Mesodermal cell (in vitro differentiated cells): ENCODE measurements around the gene TNFRSF18.

Experiments used
- H3K27ac ChIP-seq: 2 replicates; pipeline ENCODE4 v1.7.0; 2013; ENCODE audit warnings: mild to moderate bottlenecking, low read depth, low read length, moderate library complexity; ENCODE audit not compliant: severe bottlenecking
- H3K36me3 ChIP-seq: 2 replicates; pipeline ENCODE4 v1.7.1; 2013; ENCODE audit warnings: mild to moderate bottlenecking, low read length, moderate library complexity; ENCODE audit not compliant: control insufficient read depth, insufficient read depth
- H3K4me1 ChIP-seq: one replicate; pipeline ENCODE4 v1.7.1; 2013; ENCODE audit warnings: mild to moderate bottlenecking, low read length; ENCODE audit not compliant: insufficient read depth, control insufficient read depth, poor library complexity, severe bottlenecking
- H3K4me3 ChIP-seq: 2 replicates; pipeline ENCODE4 v1.7.0; 2013; ENCODE audit warnings: low read length, control low read depth, mild to moderate bottlenecking; ENCODE audit not compliant: insufficient read depth, poor library complexity, severe bottlenecking; ENCODE audit errors: extremely low read depth
- H3K9me3 ChIP-seq: 2 replicates; pipeline ENCODE4 v1.7.1; 2013; ENCODE audit warnings: mild to moderate bottlenecking, low read length, moderate library complexity; ENCODE audit not compliant: control insufficient read depth
- WGBS, 2 experiments: methylation state at CpG; one replicate each; pipeline ENCODE4 v1.1.5; 2013; ENCODE audit warnings: missing lambda C conversion rate in 2 of 2; ENCODE audit not compliant: insufficient coverage in 2 of 2; 5-methylcytosine and 5-hydroxymethylcytosine counted together

Gene TNFRSF18

GRCh38 chr1:1171161-1171545, 35.2 kb downstream of the TNFRSF18 start:
- 85 to 95% methylated on average over 4 to 11 of the region's 12 CpGs for WGBS, 2 experiments
- no peak overlapping the region for H3K27ac ChIP-seq
- no peak overlapping the region for H3K4me3 ChIP-seq
- H3K4me1 ChIP-seq: peaks cover 10% of the 10 kb centered on the region
- H3K36me3 ChIP-seq: no peaks in the 10 kb centered on the region
- H3K9me3 ChIP-seq: no peaks in the 10 kb centered on the region

GRCh38 chr1:1170215-1171091, 35.9 kb downstream of the TNFRSF18 start:
- Histone ChIP-seq H3K4me3 (no peak overlapping the region), H3K4me1 (peaks cover 15% of the 10 kb centered on the region), H3K9me3 (no peaks in the 10 kb centered on the region), H3K36me3 (no peaks in the 10 kb centered on the region), H3K27ac (no peak overlapping the region)
- WGBS, 2 experiments: 79 to 83% methylated on average over 15 to 22 of the region's 26 CpGs

GRCh38 chr1:1169429-1170214, 36.8 kb downstream of the TNFRSF18 start:
- no peak overlapping the region for H3K27ac ChIP-seq
- H3K4me3 ChIP-seq: no peak overlapping the region
- no peaks in the 10 kb centered on the region for H3K9me3 ChIP-seq
- 83 to 86% methylated on average over 27 to 32 of the region's 32 CpGs for WGBS, 2 experiments
- H3K36me3 ChIP-seq: no peaks in the 10 kb centered on the region
- peaks cover 15% of the 10 kb centered on the region for H3K4me1 ChIP-seq

- H3K9me3 ChIP-seq: no peaks in the 10 kb centered on the region
- no peak overlapping the region for H3K4me3 ChIP-seq
- H3K27ac ChIP-seq: no peak overlapping the region
- H3K36me3 ChIP-seq: no peaks in the 10 kb centered on the region
- WGBS, 2 experiments: 87 to 90% methylated on average over 35 to 36 of the region's 37 CpGs
- peaks cover 15% of the 10 kb centered on the region for H3K4me1 ChIP-seq
Observed at GRCh38 chr1:1168451-1169411, 37.7 kb downstream of the TNFRSF18 start.

GRCh38 chr1:1167841-1168450, 38.4 kb downstream of the TNFRSF18 start:
- WGBS, 2 experiments: 93 to 94% methylated on average over 25 to 27 of the region's 36 CpGs
- Histone ChIP-seq H3K4me1 (peaks cover 15% of the 10 kb centered on the region), H3K36me3 (no peaks in the 10 kb centered on the region), H3K27ac (no peak overlapping the region), H3K4me3 (no peak overlapping the region), H3K9me3 (no peaks in the 10 kb centered on the region)

GRCh38 chr1:1167398-1167821, 39.0 kb downstream of the TNFRSF18 start:
- no peak overlapping the region for H3K4me3 ChIP-seq
- WGBS, 2 experiments: 89 to 92% methylated on average over 12 to 18 of the region's 20 CpGs
- H3K4me1 ChIP-seq: peaks cover 15% of the 10 kb centered on the region
- H3K36me3 ChIP-seq: no peaks in the 10 kb centered on the region
- H3K9me3 ChIP-seq: no peaks in the 10 kb centered on the region
- no peak overlapping the region for H3K27ac ChIP-seq

- H3K9me3 ChIP-seq: no peaks in the 10 kb centered on the region
- WGBS, 2 experiments: 92 to 94% methylated on average over 27 to 42 of the region's 44 CpGs
- H3K36me3 ChIP-seq: no peaks in the 10 kb centered on the region
- H3K4me3 ChIP-seq: no peak overlapping the region
- H3K4me1 ChIP-seq: peaks cover 15% of the 10 kb centered on the region
- H3K27ac ChIP-seq: no peak overlapping the region
Observed at GRCh38 chr1:1166642-1167397, 39.6 kb downstream of the TNFRSF18 start.

GRCh38 chr1:1165900-1166421, 40.4 kb downstream of the TNFRSF18 start:
- peaks cover 15% of the 10 kb centered on the region for H3K4me1 ChIP-seq
- no peaks in the 10 kb centered on the region for H3K36me3 ChIP-seq
- H3K9me3 ChIP-seq: no peaks in the 10 kb centered on the region
- 86 to 88% methylated on average over 18 to 23 of the region's 23 CpGs for WGBS, 2 experiments
- no peak overlapping the region for H3K4me3 ChIP-seq
- no peak overlapping the region for H3K27ac ChIP-seq

- Histone ChIP-seq H3K27ac (no peak overlapping the region), H3K36me3 (no peaks in the 10 kb centered on the region), H3K4me3 (no peak overlapping the region), H3K4me1 (peaks cover 12% of the 10 kb centered on the region), H3K9me3 (no peaks in the 10 kb centered on the region)
- WGBS, 2 experiments: 87 to 90% methylated on average over 12 of the region's 12 CpGs
Observed at GRCh38 chr1:1165485-1165884, 40.9 kb downstream of the TNFRSF18 start.
